ENCODE results near the gene CRIP2.

Gene CRIP2

DNA sequence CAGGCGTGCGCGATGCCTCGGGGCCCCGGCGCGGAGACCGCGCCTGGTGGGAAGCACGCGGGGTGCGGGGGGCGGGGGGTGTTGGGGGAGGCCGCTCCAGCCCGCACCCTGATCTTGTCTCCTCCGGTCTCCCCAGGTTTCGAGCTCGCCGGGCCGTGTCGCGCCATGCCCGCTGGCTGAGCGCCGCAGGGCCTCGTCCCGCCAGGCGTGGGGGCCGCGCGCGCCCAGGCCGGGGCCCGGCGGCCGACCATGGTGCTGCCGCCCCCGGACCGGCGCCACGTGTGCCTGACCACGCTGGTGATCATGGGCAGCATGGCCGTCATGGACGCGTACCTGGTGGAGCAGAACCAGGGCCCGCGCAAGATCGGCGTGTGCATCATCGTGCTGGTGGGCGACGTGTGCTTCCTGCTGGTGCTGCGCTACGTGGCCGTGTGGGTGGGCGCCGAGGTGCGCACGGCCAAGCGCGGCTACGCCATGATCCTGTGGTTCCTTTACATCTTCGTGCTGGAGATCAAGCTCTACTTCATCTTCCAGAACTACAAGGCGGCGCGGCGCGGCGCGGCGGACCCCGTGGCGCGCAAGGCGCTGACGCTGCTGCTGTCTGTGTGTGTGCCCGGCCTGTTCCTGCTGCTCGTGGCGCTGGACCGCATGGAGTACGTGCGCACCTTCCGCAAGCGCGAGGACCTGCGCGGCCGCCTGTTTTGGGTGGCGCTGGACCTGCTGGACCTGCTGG, 54.1 kb downstream of the CRIP2 start:
- no peak for DNase-seq (ENCODE audit: low read depth)

DNA sequence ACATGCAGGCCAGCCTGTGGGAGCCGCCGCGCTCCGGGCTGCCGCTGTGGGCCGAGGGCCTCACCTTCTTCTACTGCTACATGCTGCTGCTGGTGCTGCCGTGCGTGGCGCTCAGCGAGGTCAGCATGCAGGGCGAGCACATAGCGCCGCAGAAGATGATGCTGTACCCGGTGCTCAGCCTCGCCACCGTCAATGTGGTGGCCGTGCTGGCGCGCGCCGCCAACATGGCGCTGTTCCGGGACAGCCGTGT, 54.6 kb downstream of the CRIP2 start:
- no peak for DNase-seq (ENCODE audit: low read depth)

All from CMK (cell line).